NCI-H2227 (cell line): Measurements from ENCODE around the gene C16orf95.

Experiments
- DNase-seq: peaks from one replicate; lab custom pipeline; 2025; ENCODE audit not compliant: unreplicated experiment; lab: John Stamatoyannopoulos, UW

The C16orf95 gene

DNA sequence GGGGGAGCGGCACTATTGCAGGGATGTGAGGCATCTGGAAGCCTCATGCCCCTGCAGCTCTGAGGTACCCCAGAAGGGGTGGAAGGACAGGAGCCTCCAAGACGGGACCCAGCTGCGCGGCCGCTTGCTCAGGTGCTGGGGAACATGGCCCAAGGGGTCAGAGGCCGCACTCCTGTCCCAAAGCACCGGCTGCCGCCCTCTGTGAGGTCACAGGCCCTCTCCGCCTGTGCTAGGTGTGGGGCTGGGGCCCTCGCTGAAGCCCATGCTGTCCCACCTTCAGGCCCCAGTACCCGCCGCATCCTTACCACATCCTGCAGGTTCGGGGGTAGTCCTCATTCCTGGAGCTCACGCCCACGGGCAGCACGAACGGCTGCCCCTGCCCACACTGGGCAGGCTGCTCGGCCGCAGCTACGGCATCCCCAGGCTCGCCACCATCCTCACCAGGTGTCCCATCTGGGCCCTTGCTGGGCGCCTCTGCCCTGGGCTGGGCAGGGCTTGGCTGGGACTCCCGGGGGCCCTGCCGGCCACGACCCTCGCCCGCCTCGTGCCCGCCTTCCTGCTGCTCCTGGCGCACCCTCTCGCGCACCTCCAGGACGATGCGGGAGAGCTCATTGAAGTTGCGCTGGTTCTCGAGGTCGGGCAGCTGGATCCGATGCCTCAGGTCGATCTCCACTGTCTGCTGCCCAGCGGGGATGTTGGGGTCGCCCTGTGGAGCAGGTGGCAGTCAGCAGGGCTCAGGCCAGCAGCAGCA lies 16.6 kb upstream of the C16orf95 start:
- no peak for DNase-seq

GRCh38 chr16:87333101-87333500 lies 15.9 kb upstream of the C16orf95 start:
- no peak for DNase-seq

- no peak for DNase-seq
Observed at GRCh38 chr16:87332150-87332549, 15.0 kb upstream of the C16orf95 start.

- DNase-seq, result no peak
Observed at GRCh38 chr16:87331241-87331801, 14.1 kb upstream of the C16orf95 start.

DNA sequence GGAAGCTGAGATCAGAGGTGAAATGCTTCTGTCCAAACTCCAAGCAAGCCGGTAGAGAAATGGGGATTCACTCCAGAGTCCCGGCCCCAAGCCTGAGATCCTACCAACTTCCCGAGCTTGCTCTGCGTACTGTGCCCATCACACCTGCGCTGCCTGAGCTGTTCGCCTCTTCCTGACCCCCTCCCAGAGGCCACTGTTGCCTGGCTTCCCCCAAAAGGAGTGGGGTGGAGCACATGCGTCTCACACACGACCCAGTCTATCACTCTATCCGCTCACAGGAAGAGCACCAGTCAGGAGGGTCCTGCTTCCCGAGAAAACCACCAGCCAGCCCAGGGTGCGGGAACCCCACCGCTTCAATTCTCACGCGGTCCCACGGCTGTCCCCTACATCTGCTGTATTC lies 13.5 kb upstream of the C16orf95 start:
- no peak for DNase-seq

DNA sequence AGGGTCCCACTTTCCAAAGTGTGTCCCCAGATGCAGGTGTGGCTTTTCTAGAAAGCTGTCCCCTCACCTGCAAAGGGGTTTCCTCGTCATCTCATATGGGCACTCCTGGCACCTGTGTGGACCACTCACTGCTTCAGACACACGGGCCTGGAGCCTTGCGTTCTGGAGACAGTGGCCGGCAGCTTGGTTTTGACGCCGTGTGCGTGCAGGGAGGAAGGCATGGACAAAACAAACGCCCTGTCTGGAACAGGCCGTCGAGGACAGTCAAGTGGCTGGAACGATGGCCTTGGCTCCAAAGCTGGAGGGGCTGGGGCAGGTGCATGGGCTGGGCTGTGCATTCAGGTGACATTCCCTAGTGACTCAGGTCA lies 13.0 kb upstream of the C16orf95 start:
- DNase-seq, result no peak

- DNase-seq, result no peak
Observed at GRCh38 chr16:87329436-87330256, 12.5 kb upstream of the C16orf95 start.

GRCh38 chr16:87328846-87329245 lies 11.7 kb upstream of the C16orf95 start:
- no peak for DNase-seq

DNA sequence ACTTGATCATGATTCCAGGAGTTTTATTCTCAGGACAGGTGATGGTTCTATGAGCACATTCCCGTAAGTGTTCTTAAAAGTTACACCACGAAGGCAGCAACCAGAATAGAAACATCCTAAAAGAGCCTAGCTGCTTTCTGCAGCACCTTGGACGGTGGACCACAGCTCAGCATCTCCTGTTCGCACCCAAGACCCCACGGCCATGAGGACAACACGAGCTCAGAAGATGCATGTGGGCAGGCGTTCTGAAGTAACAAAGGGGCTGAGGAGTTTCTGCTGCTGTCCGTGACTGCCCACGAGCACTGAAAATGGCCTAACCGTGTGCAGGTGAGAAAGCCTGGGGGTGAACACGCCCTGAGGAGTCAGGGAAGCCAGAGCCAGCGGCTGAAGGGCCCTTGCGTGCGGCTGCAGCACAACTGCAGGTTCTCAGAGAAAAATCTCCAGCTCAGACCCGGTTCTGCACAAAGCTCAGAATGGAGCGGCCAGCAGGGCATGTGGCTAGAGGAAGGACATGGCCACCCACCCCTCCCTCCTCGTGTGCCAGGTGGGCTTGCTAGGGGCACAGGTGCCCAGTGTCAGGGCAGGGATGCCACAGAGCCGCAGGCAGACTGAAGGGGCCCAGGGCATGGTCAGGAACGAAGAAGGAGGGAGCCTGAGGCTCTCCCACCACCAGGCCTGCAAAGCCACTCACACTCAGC lies 10.8 kb upstream of the C16orf95 start:
- DNase-seq, result no peak

GRCh38 chr16:87326151-87326571 lies 9.0 kb upstream of the C16orf95 start:
- no peak for DNase-seq

- DNase-seq, result no peak
Observed at GRCh38 chr16:87325423-87325858, 8.2 kb upstream of the C16orf95 start.

DNA sequence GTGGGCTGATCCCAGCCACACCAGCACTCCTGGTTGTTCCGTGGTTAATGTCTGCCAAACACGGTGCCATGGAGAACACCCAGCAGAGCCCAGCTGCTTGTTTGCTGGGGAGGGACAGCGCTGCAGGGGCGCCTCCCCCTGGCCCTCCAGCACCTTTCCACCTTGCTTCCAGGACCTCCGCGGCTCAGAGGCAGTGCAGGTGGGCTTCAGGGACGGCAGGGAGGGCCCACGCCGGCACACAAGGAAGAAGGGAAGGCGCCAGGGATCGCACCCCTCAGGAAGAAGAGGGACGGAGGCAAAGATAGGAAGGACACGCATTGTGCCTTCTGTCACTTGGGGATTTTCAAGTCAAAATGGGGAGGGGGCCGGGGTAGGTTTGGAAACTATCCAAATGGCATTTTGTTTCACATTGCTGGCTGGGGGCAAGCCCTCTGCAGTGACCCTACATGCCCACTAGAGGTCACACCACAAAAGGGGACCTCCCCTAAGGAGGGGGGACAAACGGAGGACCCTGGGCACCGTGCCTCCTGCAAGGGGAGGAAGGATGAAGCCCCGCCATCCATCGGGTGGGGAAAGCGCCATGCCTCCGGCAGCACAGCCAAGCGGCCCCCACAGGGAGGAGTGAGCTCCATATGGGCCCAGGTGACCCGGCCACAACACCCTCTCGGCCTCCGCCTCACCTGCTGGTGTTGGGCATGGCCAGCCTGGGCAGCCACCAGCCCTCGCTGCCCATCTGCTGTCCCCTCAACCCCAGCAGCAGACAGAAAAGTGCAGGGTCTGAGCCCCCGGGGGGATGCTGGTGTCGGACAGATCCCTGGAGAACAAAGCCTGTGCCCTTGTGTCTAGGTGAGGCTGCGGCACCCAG lies 7.5 kb upstream of the C16orf95 start:
- peak; percentile 41 for DNase-seq

GRCh38 chr16:87323727-87324410 lies 6.7 kb upstream of the C16orf95 start:
- DNase-seq, result no peak

DNA sequence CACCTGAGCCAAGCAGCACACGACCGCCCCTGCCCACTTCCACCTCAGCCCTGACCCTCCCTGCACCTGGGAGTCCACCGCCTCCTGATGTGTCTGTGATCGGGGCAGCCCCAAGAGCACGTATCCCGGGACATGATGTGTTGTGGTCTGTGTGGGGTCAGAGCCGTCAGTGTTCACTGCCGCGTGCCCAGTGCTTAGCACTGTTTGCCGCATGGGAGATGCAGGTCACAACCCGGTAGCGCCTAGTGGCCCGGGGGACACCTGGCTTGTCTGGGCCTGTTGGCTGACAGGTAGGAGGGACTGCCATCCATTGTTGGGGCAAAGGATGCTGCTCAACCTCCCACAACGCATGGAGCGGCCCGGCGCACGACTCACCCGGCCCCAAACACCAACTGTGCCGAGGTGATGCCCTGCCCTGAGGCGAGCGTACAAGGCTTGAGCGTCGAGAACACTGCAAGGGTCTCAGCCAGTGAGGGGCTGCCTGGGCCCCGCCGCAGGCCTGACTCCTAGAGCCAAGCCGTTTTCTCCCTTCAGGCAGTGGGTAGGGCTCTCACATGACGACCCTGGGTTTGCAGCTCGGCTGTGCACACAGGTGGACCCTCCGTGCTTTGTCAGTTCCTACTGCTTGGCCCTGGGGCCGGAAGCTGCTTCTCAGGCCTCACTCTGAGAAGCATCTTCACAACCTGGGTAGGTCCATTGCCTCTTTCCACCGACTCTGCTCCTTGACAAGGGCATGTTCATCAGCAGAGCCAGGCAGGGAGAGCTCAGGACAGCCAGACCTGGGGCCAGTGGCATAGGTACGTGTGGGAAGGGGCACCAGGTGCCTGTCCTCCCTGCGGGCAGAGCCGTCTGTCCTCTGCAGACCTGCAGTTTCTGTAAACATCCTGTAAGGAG lies 5.9 kb upstream of the C16orf95 start:
- DNase-seq, result no peak

GRCh38 chr16:87322360-87322759 lies 5.2 kb upstream of the C16orf95 start:
- DNase-seq, result no peak

- no peak for DNase-seq
Observed at GRCh38 chr16:87321336-87322107, 4.3 kb upstream of the C16orf95 start.

- DNase-seq, result no peak
Observed at GRCh38 chr16:87320510-87321227, 3.5 kb upstream of the C16orf95 start.
